GM12872 (cell line): ENCODE results near the gene ST3GAL5.

Experiments used
- TF ChIP-seq, protein P1 (sequence below): IDR thresholded peaks from 3 replicates; pipeline ENCODE4 v1.5.1; 2011; ENCODE audit warnings: low read depth, mild to moderate bottlenecking, low read length, moderate library complexity; ENCODE audit not compliant: insufficient read depth

Gene ST3GAL5

DNA sequence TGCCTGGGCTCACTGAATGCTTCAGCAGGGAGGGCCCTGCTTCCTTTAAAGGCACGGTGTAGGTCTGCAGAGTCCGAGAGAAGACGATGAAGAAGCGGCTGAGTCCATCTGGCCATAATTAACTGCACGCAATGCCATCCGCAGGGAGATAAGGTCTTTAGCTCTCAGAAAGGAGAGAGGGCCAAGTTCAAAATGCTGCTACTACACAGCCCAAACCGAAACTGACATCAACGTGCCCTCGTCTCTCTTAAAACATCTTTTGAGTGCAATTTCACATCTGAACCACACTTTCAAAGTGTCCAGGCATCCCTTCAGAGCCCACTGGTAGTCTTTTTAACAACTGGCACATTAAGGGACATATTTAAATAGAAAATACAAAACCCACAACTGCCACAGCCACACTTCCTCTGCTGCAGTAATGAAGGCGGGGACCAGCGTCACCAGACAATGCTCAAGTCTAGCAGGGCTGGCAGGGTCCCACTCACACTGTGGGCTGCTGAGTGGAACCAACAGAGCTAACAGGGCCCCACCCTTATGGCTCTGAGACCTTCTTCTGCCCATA is 35.8 kb downstream of the ST3GAL5 start:
- TF ChIP-seq, protein P1, sequence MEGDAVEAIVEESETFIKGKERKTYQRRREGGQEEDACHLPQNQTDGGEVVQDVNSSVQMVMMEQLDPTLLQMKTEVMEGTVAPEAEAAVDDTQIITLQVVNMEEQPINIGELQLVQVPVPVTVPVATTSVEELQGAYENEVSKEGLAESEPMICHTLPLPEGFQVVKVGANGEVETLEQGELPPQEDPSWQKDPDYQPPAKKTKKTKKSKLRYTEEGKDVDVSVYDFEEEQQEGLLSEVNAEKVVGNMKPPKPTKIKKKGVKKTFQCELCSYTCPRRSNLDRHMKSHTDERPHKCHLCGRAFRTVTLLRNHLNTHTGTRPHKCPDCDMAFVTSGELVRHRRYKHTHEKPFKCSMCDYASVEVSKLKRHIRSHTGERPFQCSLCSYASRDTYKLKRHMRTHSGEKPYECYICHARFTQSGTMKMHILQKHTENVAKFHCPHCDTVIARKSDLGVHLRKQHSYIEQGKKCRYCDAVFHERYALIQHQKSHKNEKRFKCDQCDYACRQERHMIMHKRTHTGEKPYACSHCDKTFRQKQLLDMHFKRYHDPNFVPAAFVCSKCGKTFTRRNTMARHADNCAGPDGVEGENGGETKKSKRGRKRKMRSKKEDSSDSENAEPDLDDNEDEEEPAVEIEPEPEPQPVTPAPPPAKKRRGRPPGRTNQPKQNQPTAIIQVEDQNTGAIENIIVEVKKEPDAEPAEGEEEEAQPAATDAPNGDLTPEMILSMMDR: no peak

DNA sequence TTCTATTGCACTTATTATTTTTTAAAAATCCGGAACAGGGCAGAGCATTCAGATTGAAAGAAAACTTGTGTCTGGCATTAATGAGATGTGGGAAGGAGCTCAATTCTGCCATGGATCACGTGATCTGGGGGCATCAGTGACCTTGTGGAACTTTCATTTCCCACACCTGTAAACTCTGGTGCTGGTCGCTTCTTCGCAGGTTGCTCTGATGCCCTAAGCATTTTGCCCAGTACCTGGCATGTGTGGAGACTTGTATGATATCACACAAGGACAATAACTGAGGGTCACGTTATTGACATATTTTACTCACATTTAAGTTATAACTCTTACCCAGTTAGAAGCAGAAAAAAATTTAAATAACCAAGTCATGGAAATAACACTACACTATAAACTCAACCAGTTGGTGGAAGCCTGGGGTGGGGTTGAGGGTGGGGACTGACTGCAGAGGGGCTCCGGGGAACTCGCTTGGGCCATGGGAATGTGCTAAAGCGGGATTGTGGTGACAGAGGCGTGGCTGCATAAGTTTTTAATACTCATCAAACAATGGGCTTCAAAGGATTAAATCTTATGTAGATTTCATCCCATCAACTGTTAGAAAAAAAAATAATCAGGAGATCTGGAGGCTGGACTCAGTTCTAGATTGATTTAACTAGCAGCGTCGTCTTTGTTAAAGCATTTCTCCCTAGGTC is 36.5 kb downstream of the ST3GAL5 start:
- TF ChIP-seq, protein P1: no peak

DNA sequence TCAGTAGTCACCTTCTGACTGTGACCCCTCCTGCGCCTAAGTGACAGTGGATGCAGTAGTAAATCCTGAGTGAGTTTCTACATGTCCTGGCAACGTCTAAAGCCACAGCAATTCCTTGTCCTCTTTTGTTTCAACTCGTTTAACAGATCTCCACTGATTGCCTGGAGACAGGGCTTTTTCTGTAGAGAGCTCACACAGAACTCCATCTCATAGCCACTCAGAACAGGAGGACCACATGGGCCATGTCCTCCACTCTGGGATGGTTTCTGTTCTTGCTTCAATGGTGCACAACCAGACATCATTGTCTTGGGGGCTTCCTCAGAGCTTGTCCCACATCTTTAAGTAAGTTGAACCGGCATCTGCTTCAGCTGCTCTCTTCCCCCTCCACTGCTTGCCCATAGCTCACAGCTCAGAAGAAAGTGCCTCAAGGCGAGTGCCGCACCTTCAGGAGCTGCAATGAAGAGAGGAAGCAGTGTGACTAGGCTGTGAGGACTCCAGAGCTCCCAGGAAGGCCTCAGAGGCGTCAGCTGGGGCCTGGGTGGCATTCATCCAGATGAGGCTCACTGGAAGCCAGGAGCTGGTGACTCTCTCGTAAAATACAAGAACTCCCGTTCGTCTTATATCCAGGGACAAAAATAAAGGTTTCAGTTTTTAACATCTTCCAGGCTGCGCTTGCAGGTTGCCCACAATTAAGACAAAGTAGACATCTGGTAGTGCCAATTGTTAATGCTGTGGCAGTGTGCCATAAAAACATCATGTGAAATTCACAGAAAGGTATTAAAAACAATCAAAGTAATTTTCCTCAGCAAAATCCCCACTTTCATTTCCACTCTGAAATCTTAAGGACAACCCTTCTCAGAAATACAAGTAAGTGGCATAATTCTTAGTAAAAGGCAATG is 37.3 kb downstream of the ST3GAL5 start:
- TF ChIP-seq, protein P1: no peak

DNA sequence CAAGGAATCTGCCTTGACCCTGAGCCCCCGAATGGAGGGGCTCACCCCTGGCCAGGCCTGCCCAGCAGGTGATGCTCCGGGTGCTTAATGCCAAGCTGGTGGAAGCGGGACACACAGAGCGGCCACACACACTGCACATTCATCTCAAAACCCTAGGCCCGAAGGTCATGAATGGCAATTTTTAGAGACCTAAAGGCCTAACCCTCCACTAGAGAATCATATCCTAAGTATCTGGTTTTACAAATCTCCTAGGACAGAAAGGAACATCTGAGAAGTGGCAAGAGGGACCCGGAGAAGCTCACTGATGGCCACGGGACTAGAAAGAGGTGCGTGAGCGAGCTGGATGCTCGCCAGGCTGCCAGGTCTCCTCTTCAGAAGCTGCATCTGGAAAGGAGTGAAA is 38.3 kb downstream of the ST3GAL5 start:
- TF ChIP-seq, protein P1: no peak

DNA sequence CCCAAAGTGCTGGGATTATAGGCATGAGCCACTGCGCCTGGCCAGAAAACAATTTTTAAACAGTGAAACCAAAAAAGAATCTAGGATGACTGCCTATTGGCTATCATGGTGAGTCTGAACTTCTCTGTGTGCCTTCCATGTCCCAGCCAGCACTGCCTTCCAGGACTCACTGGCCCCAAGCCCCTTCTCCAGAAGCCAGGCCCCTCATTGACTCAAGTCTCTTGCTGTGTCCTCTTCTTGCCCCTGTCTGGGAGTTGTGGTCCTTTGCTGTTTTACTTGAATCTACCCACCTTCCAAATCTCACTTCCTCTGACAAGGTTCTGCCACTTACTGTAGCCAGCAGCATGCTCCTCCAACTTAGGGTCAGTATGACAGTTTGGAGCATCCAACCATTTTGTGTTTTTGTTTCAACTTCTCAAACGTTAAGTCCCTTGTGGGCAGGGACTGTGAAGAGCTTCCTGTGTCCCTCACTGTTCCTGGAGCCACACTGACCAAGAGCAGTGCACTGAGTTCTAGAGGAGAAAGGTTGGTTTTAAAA is 41.7 kb downstream of the ST3GAL5 start:
- TF ChIP-seq, protein P1: no peak

DNA sequence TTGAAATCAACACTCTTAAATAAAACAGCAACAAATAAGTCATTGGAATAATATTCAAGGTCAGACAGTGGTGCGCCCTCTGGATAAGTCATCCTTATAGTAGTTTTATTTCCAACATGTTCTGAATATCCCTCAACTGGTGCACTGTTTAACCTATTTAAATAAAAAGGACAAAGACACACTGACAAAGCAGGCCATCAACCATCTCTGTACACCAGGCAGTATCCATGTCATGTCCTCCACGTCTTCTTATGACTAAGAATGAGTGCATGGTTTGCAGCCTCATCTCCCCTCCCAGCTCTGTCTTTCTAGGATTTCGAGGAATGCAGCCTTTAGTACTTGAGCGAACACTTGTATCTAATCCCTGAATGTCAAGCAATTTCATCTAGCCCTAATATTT is 42.4 kb downstream of the ST3GAL5 start:
- TF ChIP-seq, protein P1: no peak

DNA sequence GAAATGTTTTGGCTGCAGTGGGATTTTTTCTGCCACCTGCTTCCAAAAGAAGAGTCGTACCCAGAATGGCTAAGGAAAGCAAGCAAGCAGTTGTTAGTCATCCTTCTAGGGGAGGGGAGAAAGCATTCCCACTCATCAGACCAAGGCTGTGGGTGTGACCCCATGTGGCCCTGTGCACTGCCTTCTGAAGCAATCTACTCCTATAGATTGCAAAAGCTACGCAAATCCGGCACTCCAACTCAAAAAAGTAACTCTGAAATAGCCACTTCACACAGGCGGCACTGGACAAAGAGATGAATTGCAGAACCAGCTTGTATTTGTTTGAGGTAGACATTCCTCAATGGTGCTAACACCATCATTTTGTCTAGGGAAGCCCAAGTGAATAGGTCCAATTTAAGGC is 44.3 kb downstream of the ST3GAL5 start:
- TF ChIP-seq, protein P1: no peak
